RPMI7951 (cell line): Measurements from ENCODE around the gene SPATA13. TPM values are rescaled to one million over a fixed set of nuclear protein-coding genes. Genes with fewer than 3 reads are reported as not detected.
"Not testable (repeated sequence)": the region's sequence is repeated elsewhere in the genome, so short reads cannot be mapped to it uniquely, and the experiment has no call there.

Experiments
- DNase-seq: peaks from one replicate; pipeline ENCODE4 v3.0.0-alpha.2; 2012; ENCODE audit warnings: low read depth
- total RNA-seq: library from RNA; depleted of rRNA; stranded (reverse); fragments of >200 nt; shearing (Covaris generic); gene quantifications from 2 replicates; pipeline ENCODE4 v1.2.3, GENCODE V29; 2014

The SPATA13 gene
- total RNA-seq, 1 experiment from 2014 or later, result 4.6 TPM

DNA sequence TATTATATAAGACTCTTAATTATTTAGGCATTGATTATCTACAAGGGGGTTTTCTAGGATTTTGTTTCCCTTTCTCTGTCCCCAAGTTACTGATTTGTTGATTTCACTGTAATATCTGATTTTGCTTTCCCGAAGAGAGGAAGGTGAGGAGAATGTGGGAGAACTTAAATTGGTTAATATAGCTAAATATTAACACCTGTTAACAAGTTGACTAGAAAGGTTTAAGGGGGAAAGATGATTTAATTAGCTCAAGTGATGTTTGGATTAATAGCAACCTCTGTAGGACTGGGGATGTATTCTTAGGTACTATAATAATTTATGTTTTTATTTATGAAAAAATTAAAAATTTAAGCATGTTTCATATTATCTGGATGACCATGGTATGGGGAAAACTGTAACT, 35.1 kb downstream of the SPATA13 start:
- DNase-seq, result no peak

DNA sequence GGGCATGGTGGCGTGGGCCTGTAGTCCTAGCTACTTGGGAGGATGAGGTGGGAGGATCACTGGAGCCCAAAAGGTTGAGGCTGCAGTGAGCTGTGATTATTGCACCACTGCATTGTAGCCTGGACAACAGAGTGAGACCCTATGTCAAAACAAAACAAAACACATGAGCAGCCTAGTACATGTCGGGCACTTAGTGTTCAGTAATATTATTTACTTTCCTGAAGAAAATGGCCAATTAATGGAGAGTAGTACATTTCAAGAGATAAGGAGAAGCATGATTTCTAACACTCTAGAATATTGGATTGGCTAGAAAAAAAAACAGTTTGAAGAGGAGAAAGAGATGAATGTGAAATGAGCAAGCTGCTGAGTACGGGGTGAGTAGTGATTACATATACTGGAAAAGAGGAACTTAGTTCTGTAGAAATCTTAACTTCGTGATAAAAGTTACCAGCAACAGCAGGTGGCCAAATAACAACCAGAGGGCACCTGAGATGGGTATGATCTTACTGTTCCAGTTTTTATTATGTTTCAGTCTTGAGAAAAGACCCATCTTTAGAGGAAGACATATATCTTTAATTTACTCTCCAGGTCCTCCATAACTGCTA, 36.2 kb downstream of the SPATA13 start:
- DNase-seq, result no peak

DNA sequence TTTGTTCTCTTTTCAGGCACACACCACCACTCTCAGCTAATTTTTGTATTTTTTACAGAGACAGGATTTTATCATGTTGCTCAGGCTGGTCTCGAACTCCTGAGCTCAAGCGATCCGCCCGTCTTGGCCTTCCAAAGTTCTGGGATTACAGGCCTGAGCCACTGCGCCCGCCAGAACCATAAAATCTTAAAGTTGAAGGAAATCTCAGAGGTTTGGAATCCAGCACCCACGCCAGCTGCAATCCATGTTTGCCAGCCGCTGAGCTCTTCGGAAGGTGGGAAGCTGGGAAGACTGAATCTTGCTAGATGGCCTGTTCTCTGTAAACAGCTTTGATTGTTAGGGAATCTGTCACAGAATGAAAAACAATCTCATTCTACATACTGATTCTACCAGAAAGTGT, 38.5 kb downstream of the SPATA13 start:
- DNase-seq, result no peak

DNA sequence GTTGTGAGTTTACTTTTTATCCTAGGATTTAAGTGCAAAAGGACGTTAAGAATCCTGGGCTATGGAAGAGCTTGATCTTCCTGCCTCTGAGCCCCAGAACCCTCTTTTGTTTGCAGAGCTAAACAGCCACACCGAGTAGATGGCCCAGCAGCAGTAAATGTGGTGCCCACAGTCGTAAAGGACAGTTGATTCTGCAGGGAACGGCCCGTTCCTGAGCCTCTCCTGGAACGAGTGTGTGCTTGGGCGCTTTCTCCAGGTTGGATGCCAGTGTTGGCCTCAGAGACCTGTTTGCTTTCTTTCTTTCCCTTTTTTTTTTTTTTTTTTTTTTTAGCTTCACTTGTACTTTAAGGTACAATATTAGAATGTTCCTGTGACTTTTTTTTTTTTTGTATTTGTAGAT, 41.7 kb downstream of the SPATA13 start:
- no peak for DNase-seq

DNA sequence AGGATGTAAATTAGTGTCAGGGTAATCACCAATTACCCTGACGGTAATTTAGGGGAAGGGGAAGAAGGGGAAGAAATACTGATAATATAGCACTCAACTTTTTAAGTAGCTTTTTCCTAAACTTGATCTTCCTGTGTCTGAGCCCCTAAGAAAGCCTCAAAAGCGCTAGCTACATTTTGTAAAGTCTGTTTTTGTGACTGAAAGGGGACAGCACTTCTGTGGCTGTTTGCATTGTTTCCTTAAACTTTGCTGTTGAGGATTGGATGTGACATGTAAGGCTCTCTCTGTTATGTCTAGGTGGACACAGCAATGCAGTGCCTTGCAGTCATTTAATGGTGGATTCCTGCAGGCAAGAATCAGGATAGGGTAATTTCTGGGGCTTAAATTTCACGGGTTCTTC, 42.8 kb downstream of the SPATA13 start:
- no peak for DNase-seq

DNA sequence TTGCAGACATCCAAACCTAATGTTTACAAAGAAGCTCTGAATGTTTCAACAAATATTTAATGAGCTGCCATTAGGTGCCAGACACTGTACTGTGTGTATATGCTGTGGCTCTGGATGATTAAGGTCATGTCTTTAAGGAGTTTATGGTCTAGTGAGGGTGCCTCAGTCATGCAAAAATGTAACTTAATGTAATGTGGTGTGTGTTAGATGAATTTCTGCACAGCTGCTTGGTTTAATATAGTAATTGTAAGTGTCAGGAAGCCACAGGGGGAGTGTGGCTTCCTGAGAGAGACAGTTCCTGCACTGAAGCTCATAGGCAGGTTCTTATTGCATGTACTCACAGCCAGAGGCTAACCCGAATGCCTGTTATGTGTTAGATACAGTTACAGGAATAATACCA, 43.3 kb downstream of the SPATA13 start:
- no peak for DNase-seq

DNA sequence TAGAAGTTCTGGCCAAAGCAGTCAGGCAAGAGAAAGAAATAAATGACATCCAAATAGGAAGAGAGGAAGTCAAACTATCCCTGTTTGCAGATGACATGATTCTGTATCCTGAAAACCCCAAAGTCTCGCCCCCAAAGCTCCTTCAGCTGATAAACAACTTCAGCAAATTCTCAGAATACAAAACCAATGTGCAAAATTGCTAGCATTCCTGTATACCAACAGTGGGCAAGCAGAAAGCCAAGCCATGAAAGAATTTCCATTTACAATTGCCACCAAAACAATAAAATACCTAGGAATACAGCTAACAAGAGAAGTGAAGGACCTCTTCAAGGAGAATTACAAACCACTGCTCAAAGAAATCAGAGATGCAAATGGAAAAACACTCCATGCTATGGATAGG, 44.6 kb downstream of the SPATA13 start:
- DNase-seq, result not testable (repeated sequence)

DNA sequence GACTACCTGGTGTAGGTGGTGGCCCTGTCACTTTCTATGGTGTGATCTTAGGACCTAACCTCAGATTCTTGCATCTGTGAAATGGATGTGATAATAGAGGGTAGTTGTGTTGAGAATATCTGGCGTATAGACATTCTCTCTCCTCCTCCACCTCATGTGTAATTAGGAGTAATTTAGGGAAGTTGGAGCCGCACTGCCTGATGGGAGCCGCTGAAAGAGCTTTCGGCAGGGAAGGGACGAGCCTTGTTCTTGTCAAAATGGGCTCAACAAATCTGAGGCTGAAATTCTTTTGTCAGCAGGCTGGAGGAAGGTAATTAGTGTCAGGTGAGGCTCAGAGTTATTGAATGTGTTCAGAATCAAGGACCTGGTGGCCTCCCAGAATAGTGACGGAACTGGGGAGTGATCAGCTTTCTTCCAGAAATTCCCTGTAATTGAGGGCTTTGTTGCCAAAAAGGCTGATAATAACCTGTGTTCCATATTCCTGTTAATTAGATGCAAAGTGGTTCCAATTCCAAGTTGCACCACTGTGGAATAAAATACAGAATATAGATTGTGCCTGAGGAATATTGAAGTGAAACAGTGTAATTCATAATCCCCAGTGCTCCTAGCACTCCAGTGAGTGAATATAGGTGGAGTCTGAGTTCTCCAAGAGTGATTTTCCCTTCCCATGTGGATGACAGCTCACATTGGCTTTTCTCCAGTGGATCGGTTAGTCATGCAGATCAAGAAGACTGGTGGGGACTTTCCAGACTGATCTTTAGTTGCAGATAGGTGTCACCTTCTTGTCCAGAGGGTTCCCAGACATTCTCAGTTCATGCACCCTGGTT, 47.5 kb downstream of the SPATA13 start:
- peak; percentile 85 for DNase-seq

DNA sequence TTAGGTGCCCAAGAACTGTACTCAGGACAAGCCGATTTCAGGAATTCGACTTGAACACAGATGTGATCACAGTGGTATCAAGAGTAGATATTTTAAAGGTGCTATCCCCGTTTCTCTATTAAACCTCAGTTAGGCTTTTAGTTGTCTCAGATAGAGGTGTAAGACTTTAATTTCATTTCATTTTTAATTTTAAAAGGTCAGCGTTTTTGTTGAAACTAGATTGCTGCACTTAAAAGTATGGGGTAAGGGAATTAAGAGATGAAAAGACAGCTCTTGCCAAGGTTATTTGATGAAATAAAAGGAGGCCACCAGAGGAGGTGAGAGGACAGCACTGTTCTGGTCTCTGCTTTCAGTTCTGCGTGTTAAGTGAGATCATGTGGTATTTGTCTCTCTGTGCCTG, 48.6 kb downstream of the SPATA13 start:
- DNase-seq, result no peak

DNA sequence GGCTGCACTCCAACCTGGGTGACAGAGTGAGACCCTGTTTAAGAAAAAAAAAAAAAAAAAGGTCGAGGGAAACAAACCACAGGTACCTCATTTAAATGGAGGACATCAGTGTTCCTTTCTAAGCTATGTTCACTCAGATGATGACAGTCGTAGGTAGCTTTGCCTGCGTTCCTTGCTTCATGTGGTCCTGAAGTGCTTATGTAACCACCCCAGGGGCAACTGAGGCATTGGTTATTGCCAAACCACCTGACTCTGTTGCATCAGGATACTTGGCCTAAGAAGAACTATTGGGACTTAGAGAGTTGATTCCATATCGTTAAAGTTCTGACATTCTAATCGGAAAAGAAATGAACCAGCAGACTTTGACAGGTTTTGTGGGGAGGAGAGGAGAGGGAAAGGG, 51.7 kb downstream of the SPATA13 start:
- DNase-seq, result no peak

DNA sequence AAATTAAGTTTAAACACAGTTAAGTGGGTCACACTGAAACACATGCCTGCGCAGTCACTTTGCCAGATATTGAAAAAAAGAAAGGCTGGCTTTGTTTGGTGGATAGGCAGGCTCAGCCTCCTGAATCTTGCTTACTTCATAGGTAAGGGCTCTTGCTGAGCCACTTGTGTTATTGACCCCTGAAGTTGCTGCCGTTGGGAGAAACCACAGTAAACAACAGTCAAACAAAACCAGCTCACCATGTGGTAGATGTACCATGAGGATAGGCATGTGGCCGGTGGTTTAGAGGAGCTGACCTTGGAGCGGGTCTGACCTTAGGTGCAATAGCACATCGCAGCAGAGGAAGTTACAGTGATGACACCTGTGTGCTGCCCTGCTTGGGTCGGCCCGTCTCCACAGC, 52.2 kb downstream of the SPATA13 start:
- no peak for DNase-seq

DNA sequence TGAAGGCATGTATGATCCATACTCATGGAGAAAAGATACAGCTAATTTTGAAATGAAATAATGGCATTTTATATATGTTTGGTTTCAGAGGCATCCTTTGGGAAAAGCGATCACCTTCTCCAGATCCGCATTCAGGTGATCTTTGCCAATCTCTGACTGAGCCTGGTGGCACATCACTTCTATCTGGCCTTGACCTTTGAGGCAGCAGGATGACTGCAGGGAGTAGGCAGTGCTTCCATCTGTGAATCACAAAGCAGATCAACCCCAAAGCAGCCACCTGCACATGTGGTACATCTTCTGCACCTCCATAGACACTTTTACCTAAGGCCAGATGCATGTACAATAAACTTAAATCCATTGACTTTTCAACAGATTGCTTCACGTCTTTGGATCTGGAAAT, 53.4 kb downstream of the SPATA13 start:
- no peak for DNase-seq

DNA sequence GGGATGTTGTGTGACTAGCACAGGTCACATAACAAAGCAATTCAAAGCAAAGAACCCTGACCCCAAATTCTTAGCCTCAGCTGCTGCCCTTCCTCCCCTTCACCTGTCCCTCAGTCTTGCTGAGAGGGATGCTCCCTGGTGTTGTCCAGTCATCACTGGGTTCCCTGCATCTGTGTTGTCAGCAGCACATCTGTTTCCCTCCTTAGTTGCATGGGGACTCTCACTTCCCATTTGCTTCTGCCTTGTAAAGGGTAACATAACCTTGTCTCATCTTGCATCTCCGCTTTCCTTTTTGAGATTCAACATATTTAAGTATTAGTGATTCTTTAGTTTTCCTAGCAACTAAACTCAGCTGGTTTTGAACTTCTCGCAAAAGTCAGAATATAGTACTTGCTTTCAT, 54.0 kb downstream of the SPATA13 start:
- DNase-seq, result no peak

DNA sequence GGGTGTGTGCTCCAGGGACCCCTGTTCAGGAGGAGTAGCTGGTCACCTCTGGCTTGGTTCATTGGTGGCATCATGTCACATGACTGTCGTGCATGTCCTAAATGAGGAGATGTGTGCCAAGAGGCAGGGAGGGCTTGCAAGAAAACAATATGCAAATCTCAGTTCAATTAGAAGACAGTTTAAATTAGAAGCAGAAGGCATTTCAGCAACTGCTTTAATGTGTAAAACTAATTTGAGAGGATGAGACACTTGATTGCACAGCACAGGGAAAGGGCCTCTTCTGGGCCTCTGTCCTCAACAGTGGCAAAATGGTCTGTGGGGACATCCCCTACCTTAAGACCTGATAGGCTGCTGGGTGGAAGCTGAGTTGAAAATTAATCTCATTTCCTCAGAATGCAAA, 54.6 kb downstream of the SPATA13 start:
- no peak for DNase-seq

DNA sequence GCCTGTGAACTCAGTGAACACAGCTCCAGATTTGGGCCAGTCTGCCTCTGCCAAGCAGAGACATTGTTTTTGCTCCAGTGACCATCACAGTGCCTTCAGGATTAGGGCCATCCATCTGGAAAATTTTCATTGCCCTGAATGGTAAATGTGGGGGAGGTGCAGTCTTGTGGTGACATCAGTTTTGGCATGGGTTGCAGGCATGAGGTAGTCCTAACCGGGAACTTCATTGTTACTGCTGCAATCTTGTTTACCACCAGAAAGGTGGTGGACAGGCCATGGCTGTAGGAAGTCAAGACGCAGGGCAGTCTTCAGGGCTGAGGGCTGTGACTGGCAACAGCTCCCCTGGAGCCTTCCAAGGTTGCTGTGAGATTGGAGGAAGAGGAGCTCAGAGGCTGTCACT, 55.2 kb downstream of the SPATA13 start:
- DNase-seq, result peak; percentile 47

DNA sequence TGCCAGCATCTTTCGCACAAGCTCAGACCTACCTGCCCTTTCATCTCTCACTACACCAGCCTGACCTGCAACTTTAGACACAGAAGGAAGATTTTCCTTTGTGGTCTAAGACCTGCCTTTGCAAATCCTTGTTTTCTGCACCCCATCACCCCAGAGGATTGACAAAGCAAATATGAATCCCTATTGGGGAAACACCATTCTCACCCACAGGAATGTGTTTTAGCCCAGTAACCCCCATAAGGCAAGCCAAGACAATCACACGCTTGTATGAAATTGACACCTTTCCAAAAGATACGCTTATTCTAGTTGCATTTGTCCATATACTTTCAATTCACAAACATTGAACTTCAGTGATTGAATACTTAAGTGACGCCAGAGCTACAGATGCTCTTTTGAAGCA, 55.7 kb downstream of the SPATA13 start:
- DNase-seq, result no peak

DNA sequence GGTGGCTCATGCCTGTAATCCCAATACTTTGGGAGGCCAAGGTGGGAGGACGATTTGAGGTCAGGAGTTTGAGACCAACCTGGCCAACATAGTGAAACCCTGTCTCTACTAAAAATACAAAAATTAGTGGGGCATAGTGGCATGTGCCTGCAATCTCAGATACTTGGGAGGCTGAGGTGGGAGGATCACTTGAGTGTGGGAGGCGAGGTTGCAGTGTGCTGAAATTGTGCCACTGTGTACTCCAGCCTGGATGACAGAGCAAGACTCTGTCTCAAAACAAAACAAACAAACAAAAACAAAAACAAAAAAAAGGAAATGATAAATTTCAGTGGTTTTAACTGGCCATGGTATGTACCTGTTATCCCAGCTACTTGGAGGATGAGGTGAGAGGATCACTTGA, 56.3 kb downstream of the SPATA13 start:
- not testable (repeated sequence) for DNase-seq

DNA sequence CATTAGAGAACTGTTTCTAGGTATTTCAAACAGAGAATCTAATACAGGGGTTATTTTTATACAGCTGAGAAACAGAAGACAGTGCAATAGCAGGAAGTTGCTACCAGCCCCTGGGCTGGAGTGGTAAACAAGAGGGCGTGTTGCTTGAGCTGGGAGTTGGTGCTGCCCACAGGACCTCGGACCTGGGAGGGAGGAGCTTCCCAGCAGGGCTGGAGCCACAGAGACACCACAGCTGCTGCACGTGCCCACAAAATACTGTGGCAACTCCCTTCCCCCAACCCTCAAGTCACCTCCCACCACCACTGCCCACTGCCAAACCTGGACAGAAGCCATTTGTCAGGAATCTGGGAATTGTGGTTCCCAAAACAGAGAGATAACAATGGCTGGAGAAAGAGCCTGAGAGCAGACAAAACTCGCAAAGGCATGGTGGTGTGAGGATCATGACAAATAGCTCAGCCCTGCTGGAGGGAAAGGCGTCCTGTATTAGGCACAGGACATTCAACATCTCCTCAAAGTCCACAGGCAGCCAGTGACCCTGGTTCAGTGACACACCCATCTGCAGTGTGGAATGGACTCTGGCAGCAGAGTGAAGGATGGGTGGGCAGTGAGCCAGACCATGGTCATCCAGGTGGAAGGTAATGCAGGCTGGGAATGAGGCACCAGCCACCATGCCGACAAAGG, 57.2 kb downstream of the SPATA13 start:
- peak; percentile 29 for DNase-seq

DNA sequence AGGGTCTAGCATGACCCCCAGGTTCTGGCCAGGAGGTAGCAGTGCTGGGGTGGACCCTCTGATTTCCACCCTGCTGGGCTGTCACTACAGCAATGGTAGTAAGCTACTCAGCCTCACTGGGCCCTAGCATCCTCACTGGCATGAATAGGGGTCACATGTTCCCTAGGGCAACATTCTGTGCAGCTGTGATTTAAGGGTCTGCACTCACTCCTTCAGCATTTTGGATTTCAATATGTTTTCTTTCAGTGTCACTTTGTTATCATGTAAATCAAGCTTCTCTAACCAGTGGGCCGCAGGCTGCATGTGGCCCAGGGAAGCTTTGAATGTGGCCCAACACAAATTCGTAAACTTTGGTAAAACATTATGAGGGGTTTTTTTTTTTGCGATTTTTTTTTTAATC, 57.8 kb downstream of the SPATA13 start:
- DNase-seq, result no peak

DNA sequence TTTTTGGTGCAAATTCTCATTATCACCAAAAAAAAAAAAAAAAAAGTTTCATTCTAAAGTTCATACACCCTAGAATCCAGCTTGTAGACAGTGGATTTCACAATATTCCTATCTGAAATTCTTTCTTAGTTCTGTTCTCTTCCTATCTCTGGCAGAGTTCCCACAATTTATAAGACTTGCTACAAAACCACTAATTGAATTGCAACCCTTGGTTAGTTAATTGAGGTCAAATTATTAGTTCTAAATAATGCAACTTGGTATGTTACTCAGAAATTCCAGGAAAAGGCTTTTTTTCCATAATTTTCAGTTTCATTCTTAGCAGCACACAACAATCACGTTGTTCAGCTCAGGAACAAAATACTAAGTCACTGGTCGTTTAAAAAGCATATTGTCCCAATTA, 58.5 kb downstream of the SPATA13 start:
- DNase-seq, result no peak

DNA sequence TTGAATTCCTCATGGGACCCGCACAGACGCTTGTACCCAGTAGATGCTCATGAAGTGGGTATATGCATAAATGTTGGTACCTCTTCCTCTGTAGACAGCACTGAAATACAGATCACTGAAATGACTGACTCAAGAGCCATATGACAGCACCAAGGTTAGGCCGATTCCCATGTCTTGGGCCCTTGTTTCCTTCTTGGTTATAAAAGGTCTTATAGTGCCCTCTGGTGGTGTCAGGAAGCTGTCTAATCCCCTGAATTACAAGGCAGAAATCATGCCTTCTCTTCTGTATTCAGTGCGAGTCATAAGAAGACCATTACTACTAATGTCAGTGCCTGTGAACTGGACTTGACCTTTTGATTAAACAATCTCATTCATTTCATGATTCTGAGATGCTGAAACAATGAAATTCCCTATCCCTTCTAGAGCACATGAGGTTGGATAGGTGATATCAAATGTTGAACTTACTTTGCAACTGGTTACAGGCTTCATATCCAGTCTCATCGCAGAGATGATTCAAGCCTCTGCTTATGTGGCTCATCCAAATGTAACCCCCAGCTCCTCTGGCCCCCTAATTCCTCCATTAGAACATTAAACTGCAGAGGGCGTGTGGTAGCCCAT, 59.7 kb downstream of the SPATA13 start:
- DNase-seq, result peak; percentile 67

DNA sequence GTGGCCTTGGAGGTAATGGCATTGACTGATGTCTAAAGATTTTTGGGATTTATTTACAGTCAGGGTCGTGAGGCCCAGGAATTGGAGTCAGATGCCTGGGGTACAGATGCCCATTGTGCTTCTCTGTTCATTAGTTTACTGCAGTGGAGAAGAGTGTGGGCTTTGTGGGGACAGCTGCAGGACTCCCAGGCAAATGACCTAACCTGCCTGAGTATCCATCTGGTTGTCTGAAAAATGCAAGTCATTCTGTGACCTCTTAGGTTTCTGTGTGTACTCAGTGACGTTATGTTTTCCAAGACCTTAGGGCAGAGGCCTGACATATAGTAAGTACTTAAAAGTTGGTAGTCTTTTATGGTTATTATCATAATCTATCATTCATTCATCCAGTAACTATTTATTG, 60.5 kb downstream of the SPATA13 start:
- no peak for DNase-seq

DNA sequence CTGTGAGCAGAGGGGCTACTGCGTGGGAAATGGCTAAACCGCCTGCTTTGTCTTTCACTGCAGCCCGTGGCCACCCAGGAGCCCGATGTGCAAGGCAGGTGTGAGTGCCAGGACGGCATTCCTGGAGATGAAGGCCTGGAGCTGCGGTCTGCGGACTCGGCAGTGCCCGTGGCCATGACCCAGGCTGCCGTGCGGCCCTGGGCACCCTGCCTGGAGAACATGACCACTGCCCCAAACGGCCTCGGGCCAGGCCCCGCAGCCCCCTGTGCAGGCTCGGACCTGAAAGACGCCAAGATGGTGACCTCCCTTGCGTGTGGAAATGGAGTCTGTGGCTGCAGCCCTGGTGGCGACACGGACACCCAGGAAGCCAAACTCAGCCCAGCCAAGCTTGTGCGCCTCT, 62.2 kb downstream of the SPATA13 start:
- DNase-seq, result no peak
